Amniotic stem cell (primary cell): ENCODE measurements around the gene AADACL3.
"Not testable (repeated sequence)": the region's sequence is repeated elsewhere in the genome, so short reads cannot be mapped to it uniquely, and the experiment has no call there.

Experiments used
- DNase-seq: peaks from one replicate; lab custom pipeline; 2025; lab: John Stamatoyannopoulos, UW

AADACL3 gene, protein sequence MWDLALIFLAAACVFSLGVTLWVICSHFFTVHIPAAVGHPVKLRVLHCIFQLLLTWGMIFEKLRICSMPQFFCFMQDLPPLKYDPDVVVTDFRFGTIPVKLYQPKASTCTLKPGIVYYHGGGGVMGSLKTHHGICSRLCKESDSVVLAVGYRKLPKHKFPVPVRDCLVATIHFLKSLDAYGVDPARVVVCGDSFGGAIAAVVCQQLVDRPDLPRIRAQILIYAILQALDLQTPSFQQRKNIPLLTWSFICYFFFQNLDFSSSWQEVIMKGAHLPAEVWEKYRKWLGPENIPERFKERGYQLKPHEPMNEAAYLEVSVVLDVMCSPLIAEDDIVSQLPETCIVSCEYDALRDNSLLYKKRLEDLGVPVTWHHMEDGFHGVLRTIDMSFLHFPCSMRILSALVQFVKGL

DNA sequence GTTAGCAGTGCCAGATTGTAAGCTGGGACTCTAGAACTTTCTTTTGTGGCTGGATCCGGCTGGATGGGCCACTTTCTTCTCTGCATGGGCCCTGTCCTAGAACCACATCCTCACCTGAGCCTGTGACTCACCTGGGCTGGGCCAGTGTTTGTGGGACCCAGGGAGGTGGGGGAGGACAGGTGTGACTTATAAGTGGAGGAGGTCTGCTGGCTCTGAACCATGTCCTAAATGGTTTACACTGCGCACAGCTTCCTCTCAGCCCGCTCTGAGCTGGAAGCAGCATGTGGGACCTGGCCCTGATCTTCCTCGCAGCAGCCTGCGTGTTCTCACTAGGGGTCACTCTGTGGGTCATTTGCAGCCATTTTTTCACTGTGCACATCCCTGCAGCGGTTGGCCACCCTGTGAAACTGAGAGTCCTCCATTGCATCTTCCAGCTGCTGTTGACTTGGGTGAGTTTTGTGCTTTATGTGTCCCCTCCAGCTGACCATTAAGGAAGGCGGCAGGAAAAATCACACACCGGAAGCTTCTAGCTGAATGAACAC lies at the start of gene AADACL3:
AADACL3 (plus strand) TSS at position 215 of the 542 bp plus-strand sequence; CDS start at position 282, 67 bp downstream.
- no peak for DNase-seq

DNA sequence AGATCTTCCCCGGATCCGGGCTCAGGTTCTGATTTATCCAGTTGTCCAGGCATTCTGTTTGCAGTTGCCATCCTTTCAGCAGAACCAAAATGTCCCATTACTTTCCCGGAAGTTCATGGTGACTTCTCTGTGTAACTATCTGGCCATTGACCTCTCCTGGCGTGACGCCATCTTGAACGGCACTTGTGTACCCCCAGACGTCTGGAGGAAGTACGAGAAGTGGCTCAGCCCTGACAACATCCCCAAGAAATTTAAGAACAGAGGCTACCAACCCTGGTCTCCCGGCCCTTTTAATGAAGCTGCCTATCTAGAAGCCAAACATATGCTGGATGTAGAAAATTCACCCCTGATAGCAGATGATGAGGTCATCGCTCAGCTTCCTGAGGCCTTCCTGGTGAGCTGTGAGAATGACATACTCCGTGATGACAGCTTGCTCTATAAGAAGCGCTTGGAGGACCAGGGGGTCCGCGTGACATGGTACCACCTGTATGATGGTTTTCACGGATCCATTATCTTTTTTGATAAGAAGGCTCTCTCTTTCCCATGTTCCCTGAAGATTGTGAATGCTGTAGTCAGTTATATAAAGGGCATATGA lies 49.7 kb upstream of the AADACL3 start:
- DNase-seq: no peak

DNA sequence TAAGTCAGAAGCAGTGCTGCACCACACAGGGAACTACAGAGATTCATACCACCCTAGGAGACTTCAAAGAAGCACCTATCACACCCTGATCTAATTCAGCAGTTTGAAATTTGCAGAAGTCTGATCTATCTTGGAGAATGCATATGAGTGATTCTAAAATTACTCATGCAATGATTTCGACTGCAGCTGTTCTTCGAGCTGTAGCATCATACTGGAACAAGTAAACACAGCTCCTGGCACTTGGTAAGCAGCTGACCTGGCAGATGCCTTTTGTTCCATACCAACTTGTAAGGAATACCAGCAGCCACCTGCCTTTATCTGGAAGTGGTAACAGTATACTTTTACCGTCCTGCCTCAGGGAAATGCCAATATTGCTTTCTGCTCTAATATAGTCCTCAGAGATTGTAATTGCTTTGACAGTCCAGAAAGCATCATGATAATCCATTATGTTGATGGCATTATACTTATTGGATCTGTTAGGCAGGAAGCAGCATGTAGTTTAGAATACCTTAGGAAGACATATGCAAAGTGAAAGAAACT lies 46.3 kb upstream of the AADACL3 start:
- DNase-seq: no peak

DNA sequence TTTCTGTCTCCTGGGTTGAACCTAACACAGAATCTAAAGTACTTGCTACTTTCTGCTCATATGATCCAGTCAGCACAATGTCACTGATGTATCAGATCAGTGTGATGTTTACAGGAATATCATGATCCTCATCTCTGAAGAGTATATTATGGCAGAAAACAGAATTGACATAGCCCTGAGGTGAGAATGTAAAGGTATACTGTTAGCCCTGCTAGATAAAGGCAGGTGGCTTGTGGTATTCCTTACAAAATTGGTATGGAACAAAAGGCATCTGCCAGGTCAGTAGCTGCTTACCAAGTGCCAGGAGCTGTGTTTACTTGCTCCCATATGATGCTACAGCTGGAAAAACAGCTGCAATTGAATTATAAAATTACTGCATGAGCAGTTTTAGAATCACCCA lies 41.6 kb upstream of the AADACL3 start:
- no peak for DNase-seq

DNA sequence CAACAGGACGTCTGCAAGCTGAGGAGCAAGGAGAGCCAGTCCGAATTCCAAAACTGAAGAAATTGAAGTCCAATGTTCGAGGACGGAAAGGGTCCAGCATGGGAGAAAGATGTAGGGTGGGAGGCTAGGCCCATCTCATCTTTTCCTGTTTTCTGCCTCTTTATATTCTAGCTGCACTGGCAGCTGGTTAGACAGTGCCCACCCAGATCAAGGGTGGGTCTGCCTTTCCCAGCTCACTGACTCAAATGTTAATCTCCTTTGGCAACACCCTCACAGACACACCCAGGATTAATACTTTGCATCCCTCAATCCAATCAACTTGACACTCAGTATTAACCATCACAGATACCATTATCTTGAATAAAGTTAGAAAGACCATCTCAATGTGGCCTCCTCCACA lies 39.8 kb upstream of the AADACL3 start:
- DNase-seq: not testable (repeated sequence)

DNA sequence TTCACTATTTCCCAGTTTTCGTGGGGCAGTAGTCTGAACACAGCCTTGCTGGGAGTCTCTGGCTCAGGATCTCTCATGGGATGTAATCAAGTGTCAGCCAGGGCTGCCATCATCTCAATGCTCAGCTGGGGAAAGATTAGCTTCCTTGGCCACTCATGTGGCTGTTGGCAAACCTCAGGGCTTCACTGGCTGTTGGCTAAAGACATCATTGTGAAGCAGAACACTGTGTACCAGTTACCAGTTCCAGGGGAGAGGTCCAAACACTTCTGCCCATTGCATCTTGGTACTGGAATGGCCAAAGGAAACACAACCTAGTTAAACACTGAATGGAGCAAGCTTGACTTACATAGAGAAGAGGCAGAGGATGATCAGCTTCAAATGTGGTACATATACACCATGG lies 38.3 kb upstream of the AADACL3 start:
- no peak for DNase-seq

DNA sequence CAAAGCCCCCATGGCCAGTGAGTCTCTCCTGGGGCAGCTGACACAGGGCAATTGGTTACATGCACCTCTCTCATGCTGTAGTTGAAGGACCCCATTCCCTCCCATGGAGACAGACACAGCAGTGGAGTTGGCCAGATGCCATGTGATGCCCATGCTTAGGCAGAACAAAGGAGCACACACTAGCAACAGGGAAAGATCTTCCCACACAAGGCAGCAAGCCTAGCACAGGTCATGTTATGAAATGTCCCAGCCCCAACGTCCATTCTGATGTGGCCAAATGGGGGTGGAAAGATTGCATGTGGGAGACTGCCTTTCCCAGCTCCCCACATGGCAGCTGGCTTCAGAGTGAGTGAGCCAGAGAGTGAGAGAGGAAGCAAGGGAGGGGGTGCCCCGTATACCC lies 37.6 kb upstream of the AADACL3 start:
- no peak for DNase-seq

DNA sequence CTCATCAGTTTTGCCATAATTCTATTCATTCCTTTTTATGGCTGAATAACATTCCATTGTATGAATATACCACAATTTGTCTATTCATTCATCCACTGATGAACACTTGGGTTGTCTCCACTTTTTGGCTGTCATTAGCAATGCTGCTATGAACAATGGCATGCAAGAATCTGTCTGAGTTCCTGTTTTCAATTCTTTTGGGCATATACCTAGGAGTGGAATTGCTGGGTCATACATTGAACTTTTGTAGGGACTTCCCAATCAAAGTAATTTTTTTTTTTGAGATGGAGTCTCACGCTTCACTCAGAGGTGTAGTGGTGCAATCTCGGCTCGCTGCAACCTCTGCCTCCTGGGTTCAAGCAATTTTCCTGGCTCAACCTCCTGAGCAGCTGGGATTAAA lies 37.1 kb upstream of the AADACL3 start:
- no peak for DNase-seq

DNA sequence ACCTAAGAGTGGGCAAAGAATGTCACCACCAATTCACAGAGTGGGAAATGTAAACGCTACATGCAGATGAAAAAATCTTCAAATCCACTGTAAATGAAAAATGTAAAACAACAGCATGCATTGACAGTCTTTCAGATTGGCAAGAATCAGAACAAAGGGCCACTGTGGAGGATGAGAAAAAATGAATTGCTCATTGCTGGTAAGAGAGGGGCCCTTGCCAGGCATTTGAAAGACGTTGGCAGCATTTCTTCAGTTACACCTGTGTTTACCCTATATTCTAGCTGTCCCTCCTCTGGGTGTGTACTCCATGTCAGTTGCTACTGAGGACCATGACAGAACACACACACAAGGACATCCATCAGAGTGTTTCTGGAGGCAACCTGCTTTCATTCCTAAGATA lies 25.8 kb upstream of the AADACL3 start:
- DNase-seq: no peak

DNA sequence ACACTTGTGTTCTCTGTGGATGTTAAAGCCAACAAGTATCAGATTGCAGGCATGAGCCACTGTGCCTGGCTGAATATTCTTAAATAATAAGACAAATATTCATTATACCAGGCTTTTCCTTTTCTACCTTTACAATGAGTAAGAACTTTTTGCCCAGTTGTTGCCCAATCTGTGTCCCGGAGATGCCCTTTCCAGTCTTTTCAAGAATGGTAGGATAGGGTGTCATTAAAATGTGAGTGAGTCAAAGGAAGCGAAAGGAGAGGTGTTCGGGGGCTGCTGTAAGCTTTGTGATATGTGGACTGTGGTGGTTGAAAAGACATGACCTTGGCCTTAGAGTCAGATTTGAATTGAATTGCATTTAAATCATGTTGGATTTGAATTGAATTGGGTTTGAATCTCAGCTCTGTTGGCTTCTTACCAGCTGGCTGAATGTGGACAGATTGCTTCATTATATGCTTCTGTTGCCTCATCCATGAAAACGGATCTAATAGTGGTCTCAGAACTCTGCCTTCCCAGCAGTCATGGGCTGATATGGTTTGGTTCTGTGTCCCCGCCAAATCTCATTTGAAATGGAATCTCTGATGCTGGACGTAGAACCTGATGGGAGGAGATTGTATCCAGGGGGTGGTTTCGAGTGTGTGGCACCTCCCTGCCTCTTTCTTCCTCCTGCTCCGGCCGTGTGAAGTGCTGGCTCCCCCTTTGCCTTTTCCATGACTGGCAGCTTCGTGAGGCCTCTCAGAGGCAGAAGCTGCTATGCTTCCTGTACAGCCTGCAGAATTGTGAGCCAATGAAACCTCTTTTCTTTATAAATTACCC lies 22.7 kb upstream of the AADACL3 start:
- DNase-seq: no peak

DNA sequence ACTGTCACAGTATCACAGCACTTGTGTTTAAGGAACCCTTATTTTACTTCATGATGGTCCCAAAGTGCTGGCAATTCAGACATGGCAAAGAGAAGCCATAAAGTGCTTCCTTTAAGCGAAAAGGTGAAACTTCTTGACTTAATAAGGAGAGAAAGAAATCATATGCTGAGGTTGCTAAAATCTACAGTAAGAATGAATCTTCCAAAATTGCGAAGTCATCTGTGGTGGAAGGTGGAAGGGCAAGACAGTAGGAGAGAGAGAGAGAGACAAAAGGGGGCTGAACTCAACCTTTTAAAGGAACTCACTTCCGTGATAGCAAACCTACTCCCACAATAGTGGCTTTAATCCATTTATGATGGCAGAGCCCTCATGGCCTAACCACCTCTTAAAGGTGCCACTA lies 19.3 kb upstream of the AADACL3 start:
- no peak for DNase-seq

DNA sequence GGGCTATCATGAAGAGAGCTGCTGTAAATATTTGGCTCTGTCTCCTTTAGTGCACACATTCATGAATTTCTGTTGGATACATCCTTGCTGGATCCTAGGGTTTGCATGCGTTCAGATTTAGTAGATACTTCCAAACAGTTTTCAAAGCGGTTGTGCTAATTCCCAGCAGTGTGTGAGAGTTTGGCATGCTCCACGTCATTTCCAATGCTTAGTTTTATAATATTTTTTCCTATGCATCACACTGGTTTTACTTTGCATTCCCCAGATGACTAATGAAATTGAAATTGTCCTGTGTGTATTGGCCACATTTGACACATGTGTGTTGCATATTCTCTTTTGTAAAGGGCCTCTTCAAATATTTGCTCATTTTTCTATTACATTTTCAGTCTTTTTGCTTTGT lies 18.5 kb upstream of the AADACL3 start:
- DNase-seq: no peak

DNA sequence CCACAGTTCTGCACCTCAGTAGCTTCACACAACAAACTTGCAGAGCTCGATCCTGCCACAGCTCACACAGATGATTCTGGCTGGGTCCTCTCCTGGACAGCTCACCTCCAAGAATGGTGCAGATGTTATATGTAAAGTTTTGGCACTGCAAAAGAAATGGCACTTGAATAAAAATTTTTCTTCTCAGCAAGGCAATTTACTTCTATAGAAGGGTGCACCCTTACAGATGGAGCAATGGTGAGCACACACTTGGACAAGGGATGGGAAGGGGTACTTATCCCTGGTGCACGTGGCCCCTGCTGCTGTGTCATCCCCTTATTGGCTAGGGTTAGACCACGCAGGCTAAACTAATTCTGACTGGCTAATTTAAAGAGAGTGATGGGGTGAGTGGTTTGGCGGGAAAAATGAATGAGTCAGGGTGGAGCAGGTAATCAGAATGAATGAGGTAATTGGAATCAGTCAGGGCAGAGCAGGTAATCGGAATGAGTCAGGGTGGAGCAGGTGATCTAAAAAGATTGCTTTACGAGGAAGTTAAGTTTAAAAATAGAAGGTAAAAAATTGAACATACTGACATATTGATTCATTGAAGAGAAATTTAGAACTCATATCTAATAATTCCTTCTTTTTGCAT lies 12.0 kb upstream of the AADACL3 start:
- no peak for DNase-seq

DNA sequence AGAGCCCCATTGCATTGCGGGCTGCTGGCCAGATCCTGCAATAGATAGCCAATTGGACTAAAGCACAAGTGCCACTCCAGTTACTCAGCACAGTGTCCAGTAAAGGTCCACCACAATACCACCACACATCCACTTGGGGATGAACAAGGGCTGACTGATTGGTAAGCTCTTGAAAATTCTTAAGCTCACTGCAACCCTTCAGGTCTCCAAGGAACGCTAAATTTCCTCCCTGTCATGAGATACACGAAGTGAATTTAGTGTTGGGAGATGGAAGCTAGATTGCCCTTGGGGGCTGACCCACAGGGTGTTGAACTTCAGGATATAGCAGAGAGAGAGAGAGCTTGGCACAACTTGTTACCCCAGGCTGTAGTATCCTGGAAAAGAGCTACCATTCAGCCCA lies 9.8 kb upstream of the AADACL3 start:
- no peak for DNase-seq

DNA sequence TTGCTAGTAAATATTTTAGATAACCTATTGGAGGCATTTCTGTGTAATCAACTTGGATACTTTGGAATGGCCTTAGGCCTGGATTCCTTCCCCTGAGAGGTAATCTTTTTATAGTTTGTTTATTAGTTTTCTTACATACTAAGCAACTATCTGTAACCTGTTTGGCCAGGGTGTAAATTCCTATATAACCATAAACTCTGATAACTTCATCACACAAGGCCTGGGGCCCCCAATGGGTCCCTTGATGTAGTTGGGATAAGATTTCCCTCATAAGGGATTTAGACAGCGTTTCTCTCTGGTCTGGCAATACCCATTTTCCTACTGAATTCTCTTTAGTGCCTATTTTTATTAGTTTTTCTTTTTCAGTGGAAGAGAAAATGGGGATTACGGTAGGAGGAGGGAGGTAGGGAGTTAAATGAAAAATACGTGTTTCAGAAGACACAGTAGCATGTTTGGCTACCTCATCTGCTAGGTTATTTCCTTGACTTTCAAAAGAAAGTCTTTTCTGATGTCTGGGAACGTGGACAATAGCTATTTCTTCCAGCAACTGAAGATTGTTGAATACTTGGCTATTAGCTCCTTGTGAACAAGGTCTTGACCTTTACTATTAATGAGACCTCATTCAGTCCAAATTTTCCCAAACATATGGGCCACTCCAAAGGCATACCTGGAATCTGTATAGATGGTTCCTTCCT lies 7.4 kb upstream of the AADACL3 start:
- no peak for DNase-seq

DNA sequence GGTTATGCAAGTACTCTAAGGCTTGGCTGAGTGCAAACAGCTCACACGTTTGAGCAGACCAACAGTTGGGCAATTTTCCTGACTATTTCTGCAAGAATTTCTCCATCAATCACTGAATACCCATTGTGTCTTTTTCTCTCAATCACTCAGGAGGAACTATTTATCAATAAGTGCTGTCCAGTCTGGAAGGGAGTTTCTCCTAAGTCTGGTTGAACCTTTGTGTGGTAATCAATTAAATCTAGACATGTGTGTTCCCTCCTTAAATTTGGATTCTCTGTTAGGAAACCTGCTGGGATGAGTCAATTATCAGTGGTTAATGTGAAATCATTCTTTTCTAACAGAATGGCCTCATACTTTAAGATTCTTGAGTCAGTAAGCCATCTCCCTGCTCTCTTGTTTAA lies 6.8 kb upstream of the AADACL3 start:
- no peak for DNase-seq

DNA sequence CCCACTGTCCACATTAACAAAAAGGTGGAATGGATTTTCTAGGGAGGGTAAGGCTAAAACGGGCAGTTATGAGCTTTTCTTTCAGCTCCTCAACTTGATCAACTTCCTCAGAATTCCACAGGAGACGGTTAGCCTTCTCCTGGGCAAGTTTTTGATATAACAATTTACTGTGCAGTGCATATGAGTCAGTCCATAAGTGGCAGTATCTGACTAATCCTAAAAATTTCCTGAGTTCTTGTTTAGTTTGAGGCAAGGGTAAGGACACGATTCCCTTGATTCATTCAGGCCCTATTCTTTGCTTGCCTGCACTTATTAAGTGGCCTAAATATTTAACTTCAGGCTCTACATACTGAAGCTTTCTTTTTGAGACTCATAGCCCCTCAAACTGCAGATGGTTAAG lies 6.2 kb upstream of the AADACL3 start:
- DNase-seq: no peak

DNA sequence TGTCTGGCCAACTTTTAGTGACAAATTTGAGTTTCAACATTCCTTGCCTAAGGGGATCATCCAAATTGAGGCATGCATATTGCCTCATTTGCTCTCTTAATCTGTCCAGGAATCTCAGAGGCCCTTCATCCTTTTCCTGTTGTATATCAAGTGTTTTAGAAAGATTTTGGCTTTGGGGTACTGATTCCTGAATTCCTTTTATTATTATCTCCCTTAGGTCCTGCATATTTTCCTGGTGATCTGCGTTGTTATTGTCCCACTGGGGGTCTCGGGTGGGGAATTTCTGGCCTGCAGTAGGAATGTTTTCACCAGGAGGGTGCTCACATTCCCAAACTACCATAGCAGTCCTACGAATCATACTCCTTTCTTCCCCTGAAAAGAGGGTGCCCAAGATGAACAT lies 4.4 kb upstream of the AADACL3 start:
- DNase-seq: no peak

DNA sequence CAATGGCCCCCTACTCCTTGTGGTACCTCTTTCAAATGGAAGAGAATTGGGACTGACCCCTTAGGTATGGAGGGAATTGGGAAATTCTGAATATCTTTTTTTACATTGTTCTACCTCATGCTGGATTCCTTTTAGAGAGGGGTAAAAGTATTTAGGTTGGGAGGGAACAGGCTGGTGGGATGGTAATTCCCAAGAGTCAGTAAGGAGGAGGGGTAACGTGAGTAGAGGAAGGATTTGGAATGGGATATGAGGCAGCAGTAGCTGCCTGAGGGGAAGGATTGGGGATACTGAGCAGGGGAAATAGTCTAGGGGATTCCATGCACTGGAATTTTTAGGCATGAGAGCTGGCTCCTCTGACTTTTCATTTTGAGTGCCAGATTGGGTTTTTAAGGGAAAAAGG lies 3.8 kb upstream of the AADACL3 start:
- no peak for DNase-seq

DNA sequence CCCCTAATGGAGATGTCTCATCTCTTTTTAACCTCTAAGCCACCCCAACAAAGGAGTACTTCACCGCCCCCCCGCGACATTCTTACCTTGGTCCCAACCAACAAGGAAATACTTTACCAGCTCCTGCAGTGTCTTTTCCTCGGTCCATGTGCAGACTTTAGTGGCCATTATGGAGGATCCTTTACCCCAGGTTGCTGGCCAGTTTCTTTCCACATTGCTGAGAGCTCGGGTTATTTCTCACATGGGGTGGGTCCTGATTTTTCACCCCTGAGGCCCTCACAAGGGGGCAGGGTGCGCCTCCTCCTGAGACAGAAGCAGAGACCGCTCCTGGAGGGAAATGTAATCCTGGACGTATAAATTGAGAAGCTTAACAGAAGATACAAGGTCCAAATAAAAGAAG lies 3.0 kb upstream of the AADACL3 start:
- no peak for DNase-seq

DNA sequence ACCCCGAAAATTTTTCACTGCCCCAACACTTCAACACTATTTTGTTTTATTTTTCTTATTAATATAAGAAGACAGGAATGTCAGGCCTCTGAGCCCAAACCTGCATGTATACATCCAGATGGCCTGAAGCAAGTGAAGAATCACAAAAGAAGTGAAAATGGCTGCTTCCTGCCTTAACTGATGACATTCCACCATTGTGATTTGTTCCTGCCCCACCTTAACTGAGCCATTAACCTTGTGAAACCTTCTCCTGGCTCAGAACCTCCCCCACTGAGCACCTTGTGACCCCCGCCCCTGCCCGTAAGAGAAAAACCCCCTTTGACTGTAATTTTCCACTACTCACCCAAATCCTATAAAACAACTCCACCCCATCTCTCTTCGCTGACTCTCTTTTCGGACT lies 2.3 kb upstream of the AADACL3 start:
- not testable (repeated sequence) for DNase-seq
